ENCODE measurements around the gene THADA.
"Not testable (repeated sequence)": the region's sequence is repeated elsewhere in the genome, so short reads cannot be mapped to it uniquely, and the experiment has no call there.

THADA gene

DNA sequence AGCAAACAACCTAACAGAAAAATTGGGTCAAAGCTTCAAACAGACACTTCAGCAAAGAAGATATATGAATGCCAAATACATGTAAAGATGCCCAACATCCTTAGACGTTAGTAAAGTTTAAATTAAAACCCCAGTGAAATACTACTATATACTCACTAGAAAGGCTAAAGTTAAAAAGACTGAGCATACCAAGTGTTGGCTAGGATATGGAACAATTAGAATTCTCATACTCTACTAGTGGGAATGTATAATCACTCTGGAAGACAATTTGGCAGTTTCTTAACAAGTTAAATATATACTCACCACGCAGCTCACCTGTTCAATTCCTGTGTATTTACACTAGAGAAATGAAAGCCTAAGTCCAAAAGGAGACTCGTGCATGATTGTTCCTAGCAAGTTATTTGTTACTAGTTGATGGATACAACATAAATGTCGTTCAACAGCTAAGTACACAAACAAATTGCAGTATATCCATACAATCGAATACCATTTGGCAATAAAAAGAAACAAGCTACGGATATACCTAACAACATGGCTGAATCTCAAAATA, 185.7 kb downstream of the THADA start:
- no peak for DNase-seq

DNA sequence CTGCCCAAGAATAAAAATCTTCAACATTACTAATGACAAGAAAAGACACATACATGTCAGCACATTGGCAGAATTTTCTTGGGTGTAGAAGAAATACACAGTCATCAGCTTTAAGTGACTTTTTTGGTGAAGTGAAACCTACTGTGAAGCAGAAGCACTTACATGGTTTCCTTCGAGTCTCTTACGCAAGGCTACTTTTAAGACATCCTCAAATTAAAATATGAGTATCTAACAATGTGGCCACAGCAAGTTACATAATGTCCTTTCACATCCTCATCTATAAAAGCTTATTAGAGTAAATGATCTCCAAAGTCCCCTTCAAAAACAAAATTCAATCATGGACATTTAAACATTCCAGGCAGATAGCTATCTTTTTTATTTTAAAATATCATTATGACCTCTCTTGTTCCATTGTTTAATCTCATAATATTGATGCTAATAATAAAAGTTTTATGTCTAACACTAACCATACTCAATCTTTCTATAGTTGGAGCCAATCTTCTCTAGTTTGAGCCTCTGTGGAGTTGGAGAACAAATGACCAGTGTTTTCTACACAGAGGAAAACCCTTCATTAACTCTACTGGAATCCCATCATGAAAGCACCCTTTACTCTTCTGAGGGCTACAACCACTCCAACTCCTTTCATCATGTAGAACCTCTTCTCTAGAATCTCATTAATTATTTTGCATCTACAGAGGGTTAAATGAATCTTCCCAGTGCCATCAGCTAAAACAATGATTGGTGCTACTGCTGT, 187.3 kb downstream of the THADA start:
- DNase-seq = no peak

DNA sequence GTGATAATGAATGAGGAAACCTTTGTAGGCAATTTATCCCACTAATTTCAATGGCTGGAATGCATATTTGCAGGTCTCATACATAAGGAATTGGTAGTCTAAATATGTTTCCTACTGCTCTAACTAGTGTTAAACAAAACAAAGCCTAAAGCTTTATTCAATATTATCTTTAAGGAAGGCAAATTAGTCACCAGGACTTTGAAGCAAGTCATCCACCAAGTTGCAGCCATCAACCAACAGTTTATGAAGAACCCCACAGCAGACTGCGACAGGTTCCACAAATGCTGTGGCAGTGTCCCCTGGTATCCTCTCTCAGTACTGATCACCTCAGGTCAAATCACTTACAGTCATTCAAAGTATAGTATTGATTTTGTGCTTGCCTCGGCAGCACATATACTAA, 187.9 kb downstream of the THADA start:
- no peak for DNase-seq

DNA sequence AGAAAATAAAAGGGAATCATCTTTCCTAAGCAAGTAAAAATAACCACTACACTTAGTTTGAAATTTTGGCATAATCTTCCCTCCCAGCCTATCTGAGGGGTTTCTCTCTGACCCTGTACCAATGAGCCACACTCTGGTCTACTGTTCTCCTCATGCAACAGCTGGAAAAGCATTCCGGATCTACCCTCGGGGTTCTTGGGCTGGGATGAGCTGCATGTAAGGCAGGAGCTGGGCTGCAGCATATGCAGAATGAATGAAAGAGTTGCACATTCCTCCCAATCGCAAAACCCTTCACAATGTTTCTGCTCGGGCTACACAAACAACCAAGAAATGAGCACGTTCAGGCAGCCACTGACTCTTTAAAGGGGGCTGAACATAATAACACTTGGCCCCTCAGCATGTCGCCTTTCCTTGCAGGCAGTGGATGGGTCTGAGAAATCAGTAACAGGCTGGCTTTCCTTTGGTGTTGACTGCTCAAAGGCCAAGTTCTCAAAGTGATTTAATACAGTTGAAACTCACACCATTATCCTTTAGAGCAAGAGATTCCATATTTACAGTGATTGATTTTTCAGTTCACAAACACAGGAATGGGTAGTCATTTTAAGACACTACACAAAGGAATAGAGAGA, 189.1 kb downstream of the THADA start:
- no peak for DNase-seq

DNA sequence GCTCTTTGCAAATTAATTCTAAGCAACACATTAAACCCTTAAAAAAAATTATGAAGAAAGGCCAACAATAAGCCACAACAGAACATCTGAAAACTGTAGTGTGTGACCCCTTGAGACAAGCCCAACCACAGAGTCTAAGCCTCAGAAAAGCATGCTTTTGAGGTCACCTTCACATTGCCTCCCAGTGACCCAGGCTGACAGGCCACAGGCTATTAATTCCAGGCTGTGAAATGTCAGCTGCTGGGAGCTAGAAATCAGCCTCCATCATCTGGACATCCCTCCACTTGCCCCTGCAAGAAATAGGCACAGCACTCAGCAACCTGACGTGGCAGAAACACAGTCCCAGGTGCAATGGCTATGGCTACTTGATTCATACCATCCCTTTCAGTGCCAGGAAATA, 190.0 kb downstream of the THADA start:
- DNase-seq = no peak

DNA sequence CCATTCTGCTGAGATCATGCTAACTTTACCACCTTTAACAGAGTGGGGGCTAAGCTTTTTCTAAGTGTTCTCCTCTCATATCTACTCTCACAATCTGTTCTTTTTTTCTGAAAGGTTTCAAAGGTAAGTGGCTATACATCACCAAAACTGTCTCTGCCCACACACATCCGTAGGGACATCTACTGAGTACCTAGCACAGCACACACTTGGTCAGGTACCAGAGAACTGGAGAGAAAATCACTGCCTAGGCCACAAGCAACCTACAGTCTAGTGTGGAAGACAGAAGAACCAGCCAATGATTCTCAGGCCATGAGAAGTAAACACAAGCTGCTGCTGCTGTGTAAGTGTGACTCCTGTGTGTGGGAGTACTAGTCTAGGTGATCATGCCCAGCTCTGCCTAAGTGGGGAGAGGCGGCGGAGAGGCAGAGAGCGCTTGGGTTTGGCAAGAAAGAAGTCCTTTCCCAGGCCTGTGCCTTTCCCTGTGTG, 193.3 kb downstream of the THADA start:
- no peak for DNase-seq

DNA sequence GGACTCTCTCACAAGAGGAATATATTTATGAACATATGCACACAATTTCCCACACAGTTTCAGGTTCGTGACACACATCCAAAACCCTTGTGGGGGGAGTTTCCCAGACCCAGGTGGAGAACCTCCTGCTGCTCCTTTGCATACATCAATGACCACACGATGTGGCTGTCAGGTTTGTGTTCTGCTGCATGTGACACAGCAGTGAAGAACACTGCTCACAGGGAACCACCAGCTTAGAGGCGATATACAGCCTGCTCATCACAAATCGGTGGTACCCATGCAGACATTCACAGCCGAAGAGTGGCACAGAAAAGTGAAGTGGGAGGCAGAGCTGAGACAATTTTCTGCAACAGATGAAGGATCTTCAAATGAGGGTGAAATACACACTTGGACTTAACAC, 193.8 kb downstream of the THADA start:
- no peak for DNase-seq

DNA sequence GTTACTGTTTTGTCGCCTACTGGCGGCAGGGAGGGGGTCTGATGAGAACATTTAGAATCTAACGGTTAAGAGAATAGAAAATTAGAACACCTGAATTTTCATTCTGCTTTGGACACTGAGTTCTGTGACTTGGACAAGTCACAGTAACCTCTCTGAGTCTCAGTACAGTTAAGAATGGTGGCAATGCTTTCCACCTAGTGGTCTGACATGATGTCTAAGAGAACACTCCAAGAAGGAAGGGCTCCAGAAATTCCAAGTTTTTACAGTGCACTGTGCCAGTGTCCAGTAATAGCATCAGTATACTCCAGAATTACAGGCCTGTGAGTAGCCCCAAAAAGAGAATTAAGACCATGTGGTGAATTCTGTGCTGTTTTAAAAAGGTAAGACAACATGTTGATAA, 195.3 kb downstream of the THADA start:
- DNase-seq = no peak

DNA sequence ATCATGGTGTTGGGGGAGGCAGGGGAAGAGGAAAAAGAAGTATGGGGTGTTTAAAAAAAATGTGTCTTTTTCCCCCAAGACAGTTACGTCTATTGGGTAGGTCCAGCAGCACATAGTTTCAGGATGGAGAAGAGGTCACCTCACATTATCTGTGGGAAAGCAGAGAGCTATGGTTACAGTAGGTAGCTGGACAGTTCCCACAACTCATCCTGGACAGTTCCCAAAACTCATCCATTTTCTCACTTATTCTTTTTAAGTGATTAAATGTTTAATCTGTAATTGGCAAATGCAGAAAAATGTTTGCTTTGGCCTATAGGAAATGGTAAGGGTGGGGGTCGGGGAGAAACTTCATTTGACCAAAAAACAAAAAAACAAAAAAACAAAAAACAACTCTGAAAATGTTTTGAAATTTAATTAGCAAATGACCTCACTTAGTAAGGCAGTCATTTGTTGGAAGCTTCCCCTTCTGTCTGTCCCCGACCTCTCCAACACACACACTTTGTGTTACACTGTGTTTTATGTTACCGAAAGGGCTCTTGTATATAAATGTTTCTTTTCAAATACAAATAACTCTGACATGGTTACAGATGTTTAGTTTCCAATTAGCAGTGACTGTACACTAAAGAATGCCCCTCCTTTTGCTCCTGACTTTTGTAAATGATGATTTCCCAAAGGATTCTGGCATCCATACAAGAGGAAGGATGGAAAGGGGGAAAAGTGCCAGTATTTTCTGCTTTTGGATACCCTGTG, 196.1 kb downstream of the THADA start:
- no peak for DNase-seq

DNA sequence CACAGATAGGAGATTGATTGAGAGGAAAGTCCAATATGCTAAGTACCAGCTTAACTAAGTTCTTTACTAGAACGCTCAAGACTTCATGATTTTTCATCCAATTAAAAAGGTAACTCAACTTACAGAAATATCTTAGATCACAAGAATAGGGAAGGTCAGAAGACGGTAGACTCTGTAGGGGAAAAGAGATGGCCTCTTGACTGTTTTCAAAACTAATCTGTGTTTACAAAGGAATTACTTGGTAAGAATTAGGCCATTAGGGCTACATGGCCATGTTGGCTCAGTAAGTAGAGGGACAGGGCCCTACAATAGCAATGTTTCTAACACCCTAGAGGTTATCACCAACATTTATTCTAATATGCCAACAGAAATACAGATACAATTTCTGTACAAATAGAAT, 196.7 kb downstream of the THADA start:
- DNase-seq = no peak

DNA sequence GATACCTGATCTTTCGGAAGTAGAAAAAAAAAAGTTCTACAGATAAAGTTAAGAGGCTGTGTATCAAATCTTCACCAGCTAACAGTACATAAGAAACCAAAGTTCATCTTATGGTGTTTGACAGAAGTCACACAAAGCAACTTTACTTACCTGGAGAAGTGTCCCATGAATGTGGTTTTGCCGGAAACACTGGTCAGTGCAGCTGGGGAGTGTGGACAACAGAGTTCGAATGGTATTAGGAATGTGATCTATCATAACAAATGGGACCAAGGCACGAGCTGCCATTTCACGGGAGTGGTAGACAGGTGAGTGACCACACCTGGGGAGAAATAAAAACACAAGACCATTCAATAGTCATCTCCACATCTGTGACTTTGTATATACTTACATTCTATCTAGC, 198.0 kb downstream of the THADA start:
- no peak for DNase-seq

DNA sequence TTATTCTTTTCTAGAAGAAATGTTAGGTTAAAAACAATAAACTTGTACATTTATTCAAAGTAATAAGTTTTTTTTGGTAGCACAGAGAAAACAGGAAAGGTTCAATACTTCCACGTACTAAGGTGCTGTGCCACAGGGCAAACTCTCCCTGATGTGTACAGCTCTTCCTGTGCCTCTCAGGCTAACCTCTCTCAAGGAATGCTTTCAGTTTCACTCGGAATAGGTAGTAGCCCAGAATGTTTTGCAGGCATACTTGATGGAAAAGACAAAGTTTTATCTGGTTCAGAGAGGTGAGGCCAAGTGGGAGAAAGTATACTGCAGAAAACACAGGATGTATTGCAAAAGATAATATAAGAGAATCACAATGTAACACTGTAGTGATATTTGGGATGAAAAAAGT, 198.4 kb downstream of the THADA start:
- DNase-seq = no peak

DNA sequence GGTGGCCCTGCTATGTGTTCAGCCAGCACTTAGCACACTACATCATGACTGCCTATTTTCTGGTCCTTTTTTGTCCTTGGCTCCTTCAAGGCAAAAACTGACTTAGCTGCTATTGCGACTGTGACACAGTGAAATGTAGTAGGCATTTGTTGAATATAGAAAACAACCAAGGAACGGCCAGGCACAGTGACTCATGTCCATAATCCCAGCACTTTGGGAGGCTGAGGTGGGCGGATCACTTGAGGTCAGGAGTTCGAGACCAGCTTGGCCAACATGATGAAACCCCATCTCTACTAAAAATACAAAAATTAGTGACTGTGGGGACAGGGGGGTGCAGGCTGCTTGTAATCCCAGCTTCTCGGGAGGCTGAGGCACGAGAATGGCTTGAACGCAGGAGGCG, 199.5 kb downstream of the THADA start:
- not testable (repeated sequence) for DNase-seq

DNA sequence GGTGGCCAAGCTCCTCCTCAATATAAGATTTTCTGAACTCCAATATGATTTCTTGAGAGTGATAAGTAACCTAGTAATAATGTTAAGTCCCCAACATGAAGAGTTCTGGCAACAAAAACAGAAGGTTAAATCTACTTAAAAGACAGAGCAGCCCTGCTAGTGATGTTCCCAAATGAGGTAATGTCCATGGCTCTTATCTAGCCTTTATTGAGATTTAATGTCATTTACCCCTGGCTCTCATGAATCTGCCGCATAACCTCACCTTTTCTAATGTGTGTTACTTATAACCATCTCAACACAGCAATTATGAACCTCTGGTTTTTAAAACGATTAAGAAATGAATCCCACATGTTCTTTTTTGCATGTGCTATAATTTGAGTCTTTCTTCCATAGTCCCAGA, 201.9 kb downstream of the THADA start:
- DNase-seq = no peak

DNA sequence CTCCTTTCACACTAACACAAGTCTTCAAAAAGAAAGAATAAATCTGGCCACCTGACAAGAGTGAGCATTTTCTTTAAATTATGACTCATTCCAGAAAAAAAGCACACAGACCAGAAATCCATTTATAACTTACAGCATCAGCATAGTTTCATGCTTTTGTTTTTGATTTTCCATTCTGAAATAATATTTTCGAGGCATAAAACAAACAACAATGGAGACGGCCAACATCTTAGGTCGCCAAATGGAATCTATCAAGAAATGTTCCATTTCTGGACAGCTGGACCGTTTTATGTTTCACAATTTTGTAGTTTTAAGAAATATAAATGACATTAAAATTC, 204.0 kb downstream of the THADA start:
- no peak for DNase-seq

DNA sequence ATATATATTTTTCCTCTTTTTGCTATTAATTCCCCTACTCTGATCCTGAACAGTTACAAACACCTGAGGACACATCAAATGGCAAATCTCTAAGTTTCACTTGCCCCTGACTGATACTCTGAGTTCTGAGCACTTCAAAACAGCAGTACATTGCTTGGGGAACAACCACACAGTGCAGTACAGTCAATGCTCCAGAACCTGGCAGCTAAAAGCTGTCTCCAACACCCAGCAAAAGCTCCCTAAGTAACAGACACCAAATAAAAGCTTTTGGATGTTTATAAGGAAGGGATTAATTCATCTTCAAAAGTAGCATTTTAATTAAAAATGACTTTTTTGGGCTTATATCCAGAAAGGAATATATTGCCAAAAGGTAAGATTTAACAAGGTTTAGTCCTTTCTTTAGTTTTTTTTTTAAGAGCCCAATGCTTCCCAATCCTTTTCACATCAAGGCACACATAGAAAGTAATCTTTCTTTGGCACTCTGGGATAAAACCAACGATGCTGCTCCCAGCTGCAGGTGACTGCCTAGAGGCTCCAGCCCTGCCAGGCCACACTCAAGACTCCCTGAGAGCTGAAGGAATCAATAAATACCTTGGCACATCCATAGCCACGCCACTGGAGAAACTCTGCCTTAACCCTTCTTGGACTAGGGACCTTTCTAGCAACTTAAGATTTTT, 204.5 kb downstream of the THADA start:
- DNase-seq = no peak

DNA sequence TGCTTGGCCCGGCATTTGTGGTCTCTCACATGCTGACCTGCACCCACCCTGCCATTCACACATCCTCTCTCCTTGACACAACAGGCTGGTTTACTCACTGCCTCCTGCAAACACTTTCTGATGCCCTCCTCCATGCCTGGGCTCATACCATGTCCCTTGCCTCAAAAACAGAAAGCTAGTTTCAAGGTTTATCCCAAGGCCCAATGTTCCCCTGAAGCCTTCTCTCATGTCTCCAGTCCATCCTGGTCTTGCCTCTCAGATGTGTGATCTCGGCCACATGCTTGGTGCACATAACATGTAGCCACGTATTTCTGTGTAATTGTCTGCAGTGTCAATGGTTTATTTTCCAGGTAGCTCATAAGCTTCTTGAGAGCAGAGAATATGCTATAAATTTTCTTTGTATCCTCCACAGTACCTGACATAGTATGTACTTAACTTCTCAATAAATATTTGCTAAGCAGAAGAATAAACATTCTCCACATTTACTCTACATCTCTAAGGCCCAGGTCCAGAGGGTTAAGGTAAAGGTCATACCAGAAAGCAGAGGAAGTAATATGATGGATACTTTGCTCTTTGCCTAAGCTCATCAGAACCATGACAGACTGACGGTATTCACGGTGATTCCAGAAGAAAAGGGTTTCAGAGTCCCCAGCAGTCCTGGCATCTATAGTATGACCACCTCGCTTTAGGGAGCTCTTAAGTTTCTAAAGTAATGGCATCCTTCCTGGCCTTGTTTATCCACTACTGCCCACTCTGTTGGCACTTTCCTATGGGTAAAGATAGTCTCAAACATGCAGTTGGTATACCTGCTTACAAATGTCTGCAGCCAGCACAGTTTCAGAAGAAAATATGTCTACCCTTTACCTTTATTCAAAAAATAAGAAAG, 206.0 kb downstream of the THADA start:
- DNase-seq = no peak

DNA sequence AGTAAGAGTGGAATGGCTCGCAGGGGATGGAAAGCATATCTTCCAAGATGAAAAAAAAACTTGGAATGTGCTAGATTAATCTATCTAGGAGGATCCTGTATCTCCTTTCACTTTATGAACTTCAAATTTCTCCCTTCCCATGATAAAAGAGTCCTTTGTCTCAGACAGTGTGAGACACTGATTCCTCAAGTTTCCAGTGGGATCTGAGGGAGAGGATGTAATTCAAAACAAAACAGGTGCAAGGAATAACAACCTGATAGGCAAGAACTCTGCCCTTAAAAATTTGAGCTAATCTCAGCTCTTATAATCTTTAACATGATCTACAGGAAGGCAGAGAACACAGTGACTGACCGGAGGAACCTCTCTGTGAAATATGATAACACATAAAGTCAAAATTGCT, 207.5 kb downstream of the THADA start:
- no peak for DNase-seq

DNA sequence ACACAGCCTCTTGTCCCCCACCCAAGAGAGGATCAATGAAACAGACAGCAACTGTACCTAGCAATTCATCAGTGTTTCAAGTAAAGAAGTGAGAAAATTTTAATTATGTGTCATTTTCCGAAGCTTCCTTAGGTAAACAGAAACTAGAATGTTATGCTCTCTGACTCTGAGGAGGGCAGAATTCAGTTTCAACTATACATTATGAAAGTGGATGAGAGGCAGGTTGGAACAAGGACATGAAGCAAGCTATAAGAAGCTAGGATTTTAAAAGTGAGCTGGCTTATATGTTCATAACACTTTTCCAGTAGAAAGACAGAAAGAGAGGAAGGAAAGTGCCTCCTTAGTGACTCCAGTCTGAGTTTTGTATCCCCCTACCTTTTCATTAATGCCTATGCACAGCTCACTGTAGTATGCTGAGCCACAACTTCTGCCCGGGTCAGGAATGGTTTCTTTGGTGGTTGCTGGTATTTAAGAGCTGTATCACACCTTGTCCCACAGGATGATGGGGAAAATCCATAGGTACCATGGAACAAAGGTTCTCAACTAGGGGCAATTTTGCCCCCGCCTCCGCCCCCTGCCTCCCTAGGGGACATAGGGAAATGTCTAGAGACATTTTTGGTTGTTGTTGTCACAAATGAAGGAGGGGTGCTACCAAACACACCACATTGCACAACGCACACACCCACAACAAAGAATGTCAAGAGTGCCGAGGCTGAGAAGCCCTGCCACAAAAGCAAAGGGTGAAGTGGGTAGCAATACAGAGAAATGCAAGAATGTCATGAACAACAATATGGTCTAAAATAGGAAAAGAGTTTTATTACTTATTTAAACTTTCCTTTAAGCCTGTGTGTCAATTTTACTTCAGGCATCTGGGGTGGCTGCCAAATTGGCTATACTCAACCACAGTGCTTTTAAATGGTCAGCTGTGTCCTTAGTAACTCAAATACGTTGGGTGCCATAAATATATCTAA, 208.5 kb downstream of the THADA start:
- DNase-seq = no peak

DNA sequence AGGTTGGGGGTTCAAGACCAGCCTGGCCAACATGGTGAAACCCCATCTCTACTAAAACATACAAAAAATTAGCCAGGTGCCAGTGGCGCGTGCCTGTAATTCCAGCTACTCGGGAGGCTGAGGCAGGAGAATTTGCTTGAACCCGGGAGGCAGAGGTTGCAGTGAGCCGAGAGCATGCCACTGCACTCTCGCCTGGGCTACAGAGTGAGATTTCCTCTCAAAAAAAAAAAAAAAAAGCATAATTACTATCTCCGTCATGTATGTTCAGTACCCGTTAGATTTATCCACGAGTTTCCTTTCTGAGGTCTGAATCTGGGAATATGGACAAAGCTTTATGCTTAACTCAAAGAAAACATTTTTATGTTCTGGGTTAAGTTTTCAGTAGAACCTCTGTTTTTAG, 209.2 kb downstream of the THADA start:
- DNase-seq = not testable (repeated sequence)

DNA sequence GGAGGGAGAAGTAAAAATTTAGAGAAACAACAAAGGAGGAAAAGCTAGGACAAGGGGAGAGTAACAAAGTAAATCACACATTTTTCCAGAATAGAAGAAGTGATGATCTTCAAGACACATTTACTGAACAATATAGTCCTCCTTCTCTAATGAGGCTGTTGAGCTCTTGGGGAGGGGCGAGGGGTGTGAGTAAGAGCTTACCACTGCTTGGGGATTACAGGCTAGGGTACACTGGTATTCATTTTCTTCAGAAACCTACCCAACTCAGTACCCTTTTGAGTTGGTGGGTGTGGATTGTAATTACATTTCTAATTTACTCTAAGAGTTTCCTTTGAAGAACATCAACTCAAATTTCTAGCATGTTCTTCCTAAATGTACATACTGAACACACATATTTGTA, 211.7 kb downstream of the THADA start:
- no peak for DNase-seq
